IgD-negative memory B cell (primary cell): ENCODE results near the gene FDX1. TPM values are rescaled to one million over a fixed set of nuclear protein-coding genes. Genes with fewer than 3 reads are reported as not detected.
"Not testable (repeated sequence)": the region's sequence is repeated elsewhere in the genome, so short reads cannot be mapped to it uniquely, and the experiment has no call there.

Experiments
- H3K27ac Mint-ChIP-seq, 3 donors: one replicate each; pipeline ENCODE4 v1.8.0; 2020 to 2022; ENCODE audit warnings: mild to moderate bottlenecking in 3 of 3, mixed read lengths in 3 of 3, moderate library complexity in 1 of 3
- H3K27me3 Mint-ChIP-seq: one replicate; pipeline ENCODE4 v1.8.0; 2021; ENCODE audit warnings: mixed read lengths
- H3K36me3 Mint-ChIP-seq: one replicate; pipeline ENCODE4 v1.8.0; 2020; ENCODE audit warnings: mild to moderate bottlenecking, mixed read lengths
- H3K4me1 Mint-ChIP-seq, 3 donors: one replicate each; pipeline ENCODE4 v1.8.0; 2020 to 2022; ENCODE audit warnings: mixed read lengths in 3 of 3, mild to moderate bottlenecking in 1 of 3
- H3K4me3 Mint-ChIP-seq, 4 donors: one replicate each; pipeline ENCODE4 v1.8.0; 2020 to 2022; ENCODE audit warnings: mild to moderate bottlenecking in 4 of 4, mixed read lengths in 4 of 4, moderate library complexity in 3 of 4
- H3K9me3 Mint-ChIP-seq, 3 donors: one replicate each; pipeline ENCODE4 v1.8.0; 2020 to 2021; ENCODE audit warnings: mixed read lengths in 3 of 3, mild to moderate bottlenecking in 1 of 3
- polyA plus RNA-seq: library from polyadenylated mRNA; unstranded; fragments of 300-500 nt; fragmentation: Illumina TruSeq; gene quantifications from one replicate; pipeline ENCODE4 v1.2.3, GENCODE V29; 2021

FDX1 gene
- 18.6 TPM for polyA plus RNA-seq

GRCh38 chr11:110429731-110430266, at the start of gene FDX1:
TSS of gene FDX1 (plus strand) at chr11:110429948. CDS start at chr11:110430121, 173 bp downstream.
- Mint-ChIP-seq H3K36me3 (no peaks in the 10 kb centered on the region), H3K27ac (peak within 1 kb of the TSS; percentile 80 to 91 (median 83)), H3K4me3 (peak within 1 kb of the TSS; percentile 93 to 97 (median 96)), H3K27me3 (no peaks in the 10 kb centered on the region), H3K4me1 (peaks cover 23 to 36% (median 23%) of the 10 kb centered on the region in 3 donors), H3K9me3 (no peaks in the 10 kb centered on the region)

DNA sequence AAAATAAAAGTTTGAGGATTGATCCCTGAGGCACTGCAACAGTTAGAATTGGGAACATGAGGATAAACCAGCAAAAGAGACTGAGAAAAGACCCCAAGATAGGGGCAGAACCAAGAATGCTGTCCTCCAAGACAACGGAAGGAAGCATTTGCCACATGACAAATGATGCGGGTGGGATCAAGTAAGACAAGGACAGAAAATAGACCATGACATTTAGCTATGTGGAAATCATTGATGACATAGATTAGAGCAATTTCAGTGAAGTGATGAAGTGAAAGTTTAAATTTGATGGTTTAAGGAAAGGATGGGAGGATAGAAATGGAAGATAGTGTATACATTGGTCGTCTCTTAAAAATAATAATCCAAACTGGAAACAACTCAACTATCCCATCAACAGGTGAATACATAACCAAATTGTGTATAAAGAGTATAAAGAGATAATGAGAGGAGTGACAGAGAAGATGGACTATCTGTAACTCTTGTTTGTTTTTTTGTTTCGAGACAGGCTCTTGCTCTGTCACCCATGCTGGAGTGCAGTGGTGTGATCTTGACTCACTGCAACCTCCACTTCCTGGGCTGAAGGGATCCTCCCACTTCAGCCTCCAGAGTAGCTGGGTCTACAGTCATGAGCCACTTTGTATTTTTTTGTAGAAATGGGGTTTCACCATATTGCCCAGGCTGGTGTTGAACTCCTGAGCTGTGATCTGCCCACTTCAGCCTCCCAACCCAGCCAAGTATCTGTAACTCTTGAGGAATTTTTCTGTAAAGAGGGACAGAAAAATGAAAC, 48.7 kb upstream of the FDX1 start:
- Mint-ChIP-seq H3K27ac (no peak overlapping the region), H3K36me3 (no peaks in the 10 kb centered on the region), H3K4me3 (no peak overlapping the region), H3K27me3 (peaks cover 3% of the 10 kb centered on the region), H3K9me3 (peaks cover 0 to 2% (median 0%) of the 10 kb centered on the region in 3 donors), H3K4me1 (peaks cover 2 to 6% (median 5%) of the 10 kb centered on the region in 3 donors)

GRCh38 chr11:110388231-110388630, 41.5 kb upstream of the FDX1 start:
- H3K9me3 Mint-ChIP-seq, result not testable (repeated sequence)

GRCh38 chr11:110389965-110390364, 39.8 kb upstream of the FDX1 start:
- Mint-ChIP-seq H3K27me3 (peaks cover 4% of the 10 kb centered on the region), H3K36me3 (peaks cover 2% of the 10 kb centered on the region), H3K4me3 (no peak overlapping the region)

More at GRCh38 chr11:110388231-110388630, 41.5 kb upstream of the FDX1 start:
- not testable (repeated sequence) for H3K4me1 Mint-ChIP-seq, H3K27ac Mint-ChIP-seq, H3K36me3 Mint-ChIP-seq, H3K27me3 Mint-ChIP-seq
- H3K4me3 Mint-ChIP-seq, result peak overlapping the region in 2 of 4 donors; percentile 72 to 82

DNA sequence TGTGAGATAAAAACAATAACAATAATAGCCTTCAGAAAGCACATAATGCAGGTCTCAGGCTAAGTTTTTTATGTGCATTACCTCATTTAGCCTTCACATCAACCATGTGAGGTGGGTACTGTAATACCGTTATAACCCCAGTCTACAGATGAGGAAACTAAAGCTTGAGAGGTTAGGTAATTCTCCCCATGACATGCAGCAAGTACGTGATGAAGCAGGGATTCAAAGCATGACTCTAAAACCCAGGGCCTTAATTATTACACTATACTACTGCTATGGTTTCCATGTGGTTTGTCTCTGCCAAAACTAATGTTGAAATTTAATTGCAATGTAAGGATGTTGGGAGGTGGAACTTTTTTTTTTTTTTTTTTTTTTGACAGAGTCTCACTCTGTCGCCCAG, 37.7 kb upstream of the FDX1 start:
- peaks cover 0 to 3% (median 1%) of the 10 kb centered on the region in 3 donors for H3K4me1 Mint-ChIP-seq
- peaks cover 5% of the 10 kb centered on the region for H3K27me3 Mint-ChIP-seq
- no peak overlapping the region for H3K4me3 Mint-ChIP-seq
- H3K36me3 Mint-ChIP-seq, result peaks cover 1% of the 10 kb centered on the region
- no peak overlapping the region for H3K27ac Mint-ChIP-seq
- peaks cover 0 to 7% (median 4%) of the 10 kb centered on the region in 3 donors for H3K9me3 Mint-ChIP-seq

More at GRCh38 chr11:110389965-110390364, 39.8 kb upstream of the FDX1 start:
- peaks cover 0 to 5% (median 1%) of the 10 kb centered on the region in 3 donors for H3K4me1 Mint-ChIP-seq
- H3K9me3 Mint-ChIP-seq, result peaks cover 0 to 3% (median 0%) of the 10 kb centered on the region in 3 donors
- no peak overlapping the region for H3K27ac Mint-ChIP-seq

GRCh38 chr11:110397668-110398286, 32.0 kb upstream of the FDX1 start:
- H3K4me1 Mint-ChIP-seq, H3K4me3 Mint-ChIP-seq, H3K27ac Mint-ChIP-seq, H3K9me3 Mint-ChIP-seq, H3K36me3 Mint-ChIP-seq, H3K27me3 Mint-ChIP-seq: not testable (repeated sequence)

DNA sequence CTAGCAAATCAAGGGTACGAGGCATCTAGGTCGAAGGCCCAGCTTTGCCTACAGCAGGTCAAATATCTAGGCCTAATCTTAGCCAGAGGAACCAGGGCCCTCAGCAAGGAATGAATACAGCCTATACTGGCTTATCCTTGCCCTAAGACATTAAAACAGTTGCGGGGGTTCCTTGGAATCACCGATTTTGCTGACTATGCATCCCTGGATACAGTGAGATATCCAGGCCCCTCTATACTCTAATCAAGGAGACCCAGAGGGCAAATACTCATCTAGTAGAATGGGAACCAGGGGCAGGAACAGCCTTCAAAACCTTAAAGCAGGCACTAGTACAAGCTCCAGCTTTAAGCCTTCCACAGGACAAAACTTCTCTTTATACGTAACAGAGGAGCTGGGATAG, 26.2 kb upstream of the FDX1 start:
- not testable (repeated sequence) for H3K4me1 Mint-ChIP-seq, H3K4me3 Mint-ChIP-seq, H3K27me3 Mint-ChIP-seq, H3K9me3 Mint-ChIP-seq, H3K36me3 Mint-ChIP-seq, H3K27ac Mint-ChIP-seq

DNA sequence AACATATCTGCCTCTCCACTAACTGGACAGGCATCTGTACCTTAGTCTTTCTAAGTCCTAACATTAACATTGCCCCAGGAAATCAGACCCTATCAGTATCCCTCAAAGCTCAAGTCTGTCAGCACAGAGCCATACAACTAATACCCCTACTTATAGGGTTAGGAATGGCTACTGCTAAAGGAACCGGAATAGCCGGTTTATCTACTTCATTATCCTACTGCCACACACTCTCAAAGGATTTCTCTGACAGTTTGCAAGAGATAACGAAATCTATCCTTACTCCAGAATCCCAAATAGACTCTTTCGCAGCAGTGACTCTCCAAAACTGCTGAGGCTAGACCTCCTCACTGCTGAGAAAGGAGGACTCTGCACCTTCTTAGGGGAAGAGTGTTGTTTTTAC, 24.1 kb upstream of the FDX1 start:
- not testable (repeated sequence) for H3K4me3 Mint-ChIP-seq, H3K9me3 Mint-ChIP-seq, H3K27me3 Mint-ChIP-seq, H3K36me3 Mint-ChIP-seq, H3K4me1 Mint-ChIP-seq, H3K27ac Mint-ChIP-seq

DNA sequence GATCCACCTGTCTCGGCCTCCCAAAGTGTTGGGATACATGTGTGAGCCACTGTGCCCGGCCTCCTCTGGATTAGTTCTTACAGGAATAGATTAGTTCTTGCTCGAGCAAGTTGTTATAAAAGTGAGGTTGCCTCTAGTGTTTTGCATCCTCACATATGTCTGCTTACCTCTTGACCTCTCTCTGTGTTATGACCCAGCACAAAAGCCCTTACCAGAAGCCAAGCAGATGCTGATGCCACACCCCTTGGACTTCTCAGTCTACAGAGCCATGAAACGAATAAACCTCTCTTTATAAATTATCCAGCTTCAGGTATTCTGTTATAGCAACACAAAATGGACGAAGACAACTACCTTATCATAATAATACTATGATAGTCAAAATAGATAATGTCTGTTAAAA, 22.4 kb upstream of the FDX1 start:
- Mint-ChIP-seq H3K4me3 (no peak overlapping the region), H3K36me3 (peaks cover 3% of the 10 kb centered on the region), H3K27ac (no peak overlapping the region), H3K4me1 (no peaks in the 10 kb centered on the region), H3K9me3 (peaks cover 0 to 3% (median 0%) of the 10 kb centered on the region in 3 donors), H3K27me3 (peaks cover 2% of the 10 kb centered on the region)

GRCh38 chr11:110409174-110409573, 20.6 kb upstream of the FDX1 start:
- H3K4me1 Mint-ChIP-seq, result no peaks in the 10 kb centered on the region
- H3K27ac Mint-ChIP-seq, result no peak overlapping the region
- peaks cover 0 to 3% (median 0%) of the 10 kb centered on the region in 3 donors for H3K9me3 Mint-ChIP-seq
- H3K27me3 Mint-ChIP-seq, result peaks cover 2% of the 10 kb centered on the region
- no peak overlapping the region for H3K4me3 Mint-ChIP-seq
- peaks cover 3% of the 10 kb centered on the region for H3K36me3 Mint-ChIP-seq

- H3K27ac Mint-ChIP-seq, result no peak overlapping the region
- no peaks in the 10 kb centered on the region for H3K4me1 Mint-ChIP-seq
- H3K27me3 Mint-ChIP-seq, result peaks cover 2% of the 10 kb centered on the region
- no peak overlapping the region for H3K4me3 Mint-ChIP-seq
- no peaks in the 10 kb centered on the region for H3K36me3 Mint-ChIP-seq
- H3K9me3 Mint-ChIP-seq, result peaks cover 0 to 3% (median 0%) of the 10 kb centered on the region in 3 donors
Measured at GRCh38 chr11:110410651-110411050, 19.1 kb upstream of the FDX1 start.

GRCh38 chr11:110415081-110415480, 14.7 kb upstream of the FDX1 start:
- peaks cover 3% of the 10 kb centered on the region for H3K27me3 Mint-ChIP-seq
- H3K36me3 Mint-ChIP-seq, result no peaks in the 10 kb centered on the region
- no peaks in the 10 kb centered on the region for H3K4me1 Mint-ChIP-seq
- no peak overlapping the region for H3K27ac Mint-ChIP-seq
- H3K9me3 Mint-ChIP-seq, result peaks cover 0 to 2% (median 0%) of the 10 kb centered on the region in 3 donors
- no peak overlapping the region for H3K4me3 Mint-ChIP-seq

DNA sequence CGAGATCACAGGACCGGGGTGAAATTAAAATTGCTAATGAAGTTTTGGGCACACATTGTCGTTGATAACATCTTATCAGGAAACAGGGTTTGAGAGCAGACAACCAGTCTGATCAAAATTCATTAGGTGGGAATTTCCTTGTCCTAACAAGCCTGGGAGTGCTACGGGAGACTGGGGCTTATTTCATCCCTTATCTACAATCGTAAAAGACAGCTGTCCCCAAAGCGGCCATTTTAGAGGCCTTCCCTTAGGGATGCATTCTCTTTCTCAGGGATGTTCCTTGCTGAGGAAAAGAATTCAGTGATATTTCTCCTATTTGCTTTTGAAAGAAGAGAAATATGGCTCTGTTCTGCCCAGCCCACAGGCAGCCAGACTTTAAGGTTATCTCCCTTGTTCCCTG, 8.1 kb upstream of the FDX1 start:
- not testable (repeated sequence) for H3K36me3 Mint-ChIP-seq, H3K4me1 Mint-ChIP-seq, H3K9me3 Mint-ChIP-seq, H3K27me3 Mint-ChIP-seq, H3K27ac Mint-ChIP-seq, H3K4me3 Mint-ChIP-seq

GRCh38 chr11:110422306-110422905, 7.3 kb upstream of the FDX1 start:
- no peaks in the 10 kb centered on the region for H3K4me1 Mint-ChIP-seq
- H3K9me3 Mint-ChIP-seq, result peaks cover 2 to 8% (median 4%) of the 10 kb centered on the region in 3 donors
- peaks cover 3% of the 10 kb centered on the region for H3K27me3 Mint-ChIP-seq
- H3K27ac Mint-ChIP-seq, result no peak overlapping the region
- no peaks in the 10 kb centered on the region for H3K36me3 Mint-ChIP-seq
- no peak overlapping the region for H3K4me3 Mint-ChIP-seq

GRCh38 chr11:110424775-110425444, 4.8 kb upstream of the FDX1 start:
- Mint-ChIP-seq H3K36me3 (no peaks in the 10 kb centered on the region), H3K27me3 (no peaks in the 10 kb centered on the region), H3K27ac (no peak overlapping the region), H3K4me3 (peak overlapping the region in 1 of 4 donors; percentile 6), H3K4me1 (peaks cover 0 to 9% (median 5%) of the 10 kb centered on the region in 3 donors), H3K9me3 (peaks cover 2 to 7% (median 4%) of the 10 kb centered on the region in 3 donors)
